Keratinocyte (primary cell): ENCODE measurements around the gene JAKMIP2. TPM values are rescaled to one million over a fixed set of nuclear protein-coding genes. Genes with fewer than 3 reads are reported as not detected.

Experiments
- DNase-seq: peaks from one replicate; pipeline ENCODE4 v3.0.0-alpha.2; 2011; ENCODE audit warnings: low read depth, missing footprints, low spot score
- FAIRE-seq: peaks from 2 replicates; lab custom pipeline; 2011; peaks lifted over from hg19 to GRCh38; lab: Jason Lieb, UNC
- H2AFZ ChIP-seq: 2 replicates; pipeline ENCODE4 v1.6.0; 2012; ENCODE audit warnings: low read length, control low read depth, inconsistent platforms; ENCODE audit not compliant: control insufficient read depth
- H3K27ac ChIP-seq: 2 replicates; pipeline ENCODE4 v1.5.1; 2011; ENCODE audit warnings: low read length; ENCODE audit not compliant: control insufficient read depth, insufficient read depth
- H3K27me3 ChIP-seq: 3 replicates; pipeline ENCODE4 v1.6.0; 2011; ENCODE audit warnings: low read length; ENCODE audit not compliant: control insufficient read depth, insufficient read depth; ENCODE audit errors: extremely low read depth
- H3K36me3 ChIP-seq, 2 experiments: 2 replicates in 1 of 2; 3 replicates in 1 of 2; pipeline ENCODE4 v1.5.1; 2011; ENCODE audit warnings: low read length in 2 of 2, mild to moderate bottlenecking in 1 of 2; ENCODE audit not compliant: control insufficient read depth in 2 of 2, insufficient read depth in 2 of 2; ENCODE audit errors: extremely low read depth in 1 of 2
- H3K4me1 ChIP-seq: 3 replicates; pipeline ENCODE4 v1.5.1; 2011; ENCODE audit warnings: low read length; ENCODE audit not compliant: control insufficient read depth, insufficient read depth; ENCODE audit errors: extremely low read depth
- H3K4me2 ChIP-seq: 3 replicates; pipeline ENCODE4 v1.6.0; 2011; ENCODE audit warnings: low read depth, low read length; ENCODE audit not compliant: control insufficient read depth, insufficient read depth; ENCODE audit errors: extremely low read depth
- H3K4me3 ChIP-seq, 3 experiments: fragments of 200-600 bp in 1 of 3; sonication (generic) in 1 of 3; 2 replicates in 2 of 3; 3 replicates in 1 of 3; pipeline ENCODE4 v1.5.1; 2011 to 2016; ENCODE audit warnings: low read length in 3 of 3, mild to moderate bottlenecking in 3 of 3, control low read depth in 2 of 3, inconsistent platforms in 1 of 3, low read depth in 1 of 3, mixed read lengths in 1 of 3, mixed run types in 1 of 3, moderate library complexity in 1 of 3; ENCODE audit not compliant: control insufficient read depth in 2 of 3, insufficient read depth in 2 of 3; ENCODE audit errors: extremely low read depth in 1 of 3
- H3K79me2 ChIP-seq: 2 replicates; pipeline ENCODE4 v1.6.0; 2012; ENCODE audit warnings: low read length; ENCODE audit not compliant: control insufficient read depth, insufficient read depth
- H3K9ac ChIP-seq: 3 replicates; pipeline ENCODE4 v1.6.0; 2011; ENCODE audit warnings: low read length; ENCODE audit not compliant: control insufficient read depth, insufficient read depth; ENCODE audit errors: extremely low read depth
- H3K9me1 ChIP-seq: 3 replicates; pipeline ENCODE4 v1.6.0; 2011; ENCODE audit warnings: low read length; ENCODE audit not compliant: control insufficient read depth, insufficient read depth; ENCODE audit errors: extremely low read depth
- H3K9me3 ChIP-seq: 2 replicates; pipeline ENCODE4 v1.5.1; 2012; ENCODE audit warnings: low read depth, low read length; ENCODE audit not compliant: control insufficient read depth
- H4K20me1 ChIP-seq: 3 replicates; pipeline ENCODE4 v1.6.0; 2011; ENCODE audit warnings: low read length; ENCODE audit not compliant: control insufficient read depth, insufficient read depth; ENCODE audit errors: extremely low read depth
- EZH2 ChIP-seq: IDR thresholded peaks from one replicate; pipeline ENCODE4 v1.6.1; 2012; ENCODE audit warnings: inconsistent platforms, mild to moderate bottlenecking, low read length, moderate library complexity
- dilution Hi-C: fragments of 300-500 bp; cut with MboI; formaldehyde crosslinking; loops from one replicate; pipeline ENCODE4 v1.7.0; 2020; ENCODE audit warnings: low sequenced_read_pairs; ENCODE audit not compliant: extremely low pct_ligation_motif_present
- polyA plus RNA-seq, 5 experiments: library from polyadenylated mRNA; depleted of rRNA in 3 of 5; stranded (reverse) in 3 of 5; stranded (forward) in 1 of 5; unstranded in 1 of 5; fragments of >200 nt; gene quantifications; 1 replicate in 1 of 5; 2 replicates in 3 of 5; 3 replicates in 1 of 5; pipeline versions ENCODE4 v1.2.1 to v1.2.3, GENCODE V29; 2011 to 2012; ENCODE audit warnings: missing spikeins in 2 of 5, low read depth in 1 of 5, low replicate concordance in 1 of 5
- TF ChIP-seq, protein P1 (sequence below), 3 experiments: IDR thresholded peaks in 1 of 3; conservative IDR thresholded peaks in 1 of 3; optimal IDR thresholded peaks in 1 of 3; 2 replicates in 2 of 3; 3 replicates in 1 of 3; pipeline versions ENCODE3 to v1.5.1; 2011; ENCODE audit warnings: low read length in 3 of 3, mild to moderate bottlenecking in 3 of 3, moderate library complexity in 2 of 3, control low read depth in 1 of 3, inconsistent platforms in 1 of 3; ENCODE audit not compliant: insufficient read depth in 2 of 3; ENCODE audit errors: extremely low read depth in 1 of 3

The JAKMIP2 gene
- polyA plus RNA-seq, 1 donor (not counting 4 experiments of a cell fraction or from before 2014, with no cell fraction given) = not detected

DNA sequence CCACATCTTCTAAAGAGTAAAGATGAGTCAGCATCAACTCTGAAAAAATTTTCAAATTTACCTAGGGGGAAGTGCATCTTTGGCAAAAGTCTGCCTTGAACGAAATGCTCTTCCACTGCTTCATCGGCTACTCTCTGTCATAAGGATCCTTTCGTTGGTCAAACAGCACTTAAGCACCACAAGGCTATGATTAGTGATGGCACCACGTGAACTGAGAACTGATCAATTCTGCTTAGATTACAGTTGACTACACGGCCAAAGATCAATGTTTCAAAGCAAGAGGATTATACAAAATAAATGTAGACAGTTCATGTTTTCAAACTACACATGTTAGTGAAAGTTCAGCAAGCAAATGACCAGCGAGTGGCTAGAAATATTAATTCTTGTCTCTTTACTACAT, 9.4 kb downstream of the JAKMIP2 start:
- no peak overlapping the region for H3K4me3 ChIP-seq
- no peaks in the 10 kb centered on the region for H3K4me1 ChIP-seq
- no peaks in the 10 kb centered on the region for H3K9me3 ChIP-seq
- H3K79me2 ChIP-seq = no peaks in the 10 kb centered on the region
- H3K27me3 ChIP-seq = no peaks in the 10 kb centered on the region
- no peak overlapping the region for H3K4me2 ChIP-seq
- DNase-seq = no peak
- dilution Hi-C loops = no loop called here
- H3K27ac ChIP-seq = no peak overlapping the region
- H2AFZ ChIP-seq = no peak overlapping the region
- TF ChIP-seq EZH2 = no peak
- TF ChIP-seq, protein P1, sequence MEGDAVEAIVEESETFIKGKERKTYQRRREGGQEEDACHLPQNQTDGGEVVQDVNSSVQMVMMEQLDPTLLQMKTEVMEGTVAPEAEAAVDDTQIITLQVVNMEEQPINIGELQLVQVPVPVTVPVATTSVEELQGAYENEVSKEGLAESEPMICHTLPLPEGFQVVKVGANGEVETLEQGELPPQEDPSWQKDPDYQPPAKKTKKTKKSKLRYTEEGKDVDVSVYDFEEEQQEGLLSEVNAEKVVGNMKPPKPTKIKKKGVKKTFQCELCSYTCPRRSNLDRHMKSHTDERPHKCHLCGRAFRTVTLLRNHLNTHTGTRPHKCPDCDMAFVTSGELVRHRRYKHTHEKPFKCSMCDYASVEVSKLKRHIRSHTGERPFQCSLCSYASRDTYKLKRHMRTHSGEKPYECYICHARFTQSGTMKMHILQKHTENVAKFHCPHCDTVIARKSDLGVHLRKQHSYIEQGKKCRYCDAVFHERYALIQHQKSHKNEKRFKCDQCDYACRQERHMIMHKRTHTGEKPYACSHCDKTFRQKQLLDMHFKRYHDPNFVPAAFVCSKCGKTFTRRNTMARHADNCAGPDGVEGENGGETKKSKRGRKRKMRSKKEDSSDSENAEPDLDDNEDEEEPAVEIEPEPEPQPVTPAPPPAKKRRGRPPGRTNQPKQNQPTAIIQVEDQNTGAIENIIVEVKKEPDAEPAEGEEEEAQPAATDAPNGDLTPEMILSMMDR (optimal IDR thresholded peaks at IDR 0.05 in 1 of 3, IDR thresholded peaks at IDR 0.05 in 1 of 3, conservative IDR thresholded peaks at IDR 0.05 in 1 of 3; ENCODE audit: extremely low read depth in 1 of 3, insufficient read depth in 2 of 3, low read length in 3 of 3) = no peak
- no peak overlapping the region for H3K9ac ChIP-seq
- FAIRE-seq = no peak
- no peaks in the 10 kb centered on the region for H3K9me1 ChIP-seq
- no peaks in the 10 kb centered on the region for H4K20me1 ChIP-seq
- no peaks in the 10 kb centered on the region for H3K36me3 ChIP-seq

DNA sequence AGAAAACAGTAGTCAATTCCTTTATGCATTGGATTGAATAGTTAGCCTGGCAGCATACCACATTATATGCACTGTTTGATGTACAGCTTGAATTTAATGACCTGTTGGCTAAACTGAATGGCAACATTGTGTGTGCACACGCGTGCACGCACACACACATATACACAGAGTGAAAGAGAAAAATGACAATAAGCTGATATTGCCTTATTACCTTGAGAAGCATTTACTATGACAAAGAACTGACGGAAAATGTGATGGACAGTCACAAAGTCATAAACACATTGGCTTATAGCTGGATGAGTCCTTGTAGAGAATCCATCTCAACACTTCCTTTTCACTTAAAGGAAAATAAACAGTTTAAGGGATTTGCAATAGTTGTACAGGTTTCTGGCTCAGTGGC, 15.5 kb downstream of the JAKMIP2 start:
- H3K27me3 ChIP-seq = no peaks in the 10 kb centered on the region
- no peak overlapping the region for H3K4me2 ChIP-seq
- H3K79me2 ChIP-seq = no peaks in the 10 kb centered on the region
- H3K36me3 ChIP-seq = no peaks in the 10 kb centered on the region
- TF ChIP-seq EZH2 = no peak
- TF ChIP-seq, protein P1 (optimal IDR thresholded peaks at IDR 0.05 in 1 of 3, IDR thresholded peaks at IDR 0.05 in 1 of 3, conservative IDR thresholded peaks at IDR 0.05 in 1 of 3; ENCODE audit: extremely low read depth in 1 of 3, insufficient read depth in 2 of 3, low read length in 3 of 3) = no peak
- FAIRE-seq (no peak), DNase-seq (no peak)
- dilution Hi-C loops = no loop called here
- no peaks in the 10 kb centered on the region for H3K9me1 ChIP-seq
- no peak overlapping the region for H3K4me3 ChIP-seq
- no peak overlapping the region for H3K27ac ChIP-seq
- no peaks in the 10 kb centered on the region for H3K4me1 ChIP-seq
- H3K9me3 ChIP-seq = no peaks in the 10 kb centered on the region
- H2AFZ ChIP-seq = no peak overlapping the region
- H4K20me1 ChIP-seq = no peaks in the 10 kb centered on the region
- H3K9ac ChIP-seq = no peak overlapping the region
